ENCODE measurements around the gene EDC4.

EDC4 gene

GRCh38 chr16:67878232-67878631 is 5.4 kb downstream of the EDC4 start:
- DNase-seq (ENCODE audit: low read depth in 3 of 3) = no peak

- no peak for DNase-seq (ENCODE audit: low read depth in 3 of 3)
These were observed 6.0 kb downstream of the EDC4 start for GRCh38 chr16:67878846-67879245.

- no peak for DNase-seq (ENCODE audit: low read depth in 3 of 3)
These were observed 6.6 kb downstream of the EDC4 start for GRCh38 chr16:67879462-67879861.

- DNase-seq (ENCODE audit: low read depth in 3 of 3) = no peak
These were observed 7.1 kb downstream of the EDC4 start for GRCh38 chr16:67879936-67880335.

- DNase-seq (ENCODE audit: low read depth in 3 of 3) = no peak
These were observed 7.7 kb downstream of the EDC4 start for GRCh38 chr16:67880584-67880983.

- DNase-seq (ENCODE audit: low read depth in 3 of 3) = no peak
These were observed 8.8 kb downstream of the EDC4 start for GRCh38 chr16:67881621-67882161.

- DNase-seq (ENCODE audit: low read depth in 3 of 3) = no peak
These were observed 9.7 kb downstream of the EDC4 start for GRCh38 chr16:67882374-67883145.

GRCh38 chr16:67883146-67883871 is 10.5 kb downstream of the EDC4 start:
- no peak for DNase-seq (ENCODE audit: low read depth in 3 of 3)

- peak; percentile 49 to 67 (median 56) for DNase-seq (ENCODE audit: low read depth in 3 of 3)
These were observed 11.0 kb downstream of the EDC4 start for GRCh38 chr16:67883872-67884261.

GRCh38 chr16:67884684-67885083 is 11.8 kb downstream of the EDC4 start, which contains the start of gene NRN1L:
Gene NRN1L, plus strand, starts transcription at chr16:67884885. Its CDS starts 19 bp downstream, at chr16:67884904.
- DNase-seq (ENCODE audit: low read depth in 3 of 3) = no peak

GRCh38 chr16:67885545-67885944 is 12.7 kb downstream of the EDC4 start:
- no peak for DNase-seq (ENCODE audit: low read depth in 3 of 3)

GRCh38 chr16:67885976-67886375 is 13.1 kb downstream of the EDC4 start:
- no peak for DNase-seq (ENCODE audit: low read depth in 3 of 3)

- DNase-seq (ENCODE audit: low read depth in 3 of 3) = no peak
These were observed 13.5 kb downstream of the EDC4 start for GRCh38 chr16:67886387-67886786.

GRCh38 chr16:67888331-67888730 is 15.5 kb downstream of the EDC4 start:
- no peak for DNase-seq (ENCODE audit: low read depth in 3 of 3)

- DNase-seq (ENCODE audit: low read depth in 3 of 3) = no peak
These were observed 19.5 kb downstream of the EDC4 start for GRCh38 chr16:67892375-67892774.

- DNase-seq (ENCODE audit: low read depth in 3 of 3) = peak; percentile 89 to 95 (median 92)
These were observed 20.3 kb downstream of the EDC4 start, which contains the start of gene PSKH1 for GRCh38 chr16:67892899-67893742. Gene PSKH1, plus strand, starts transcription at chr16:67893254. Its CDS starts 15,496 bp downstream, at chr16:67908750.

- DNase-seq (ENCODE audit: low read depth in 3 of 3) = no peak
These were observed 21.0 kb downstream of the EDC4 start for GRCh38 chr16:67893743-67894399.

- DNase-seq (ENCODE audit: low read depth in 3 of 3) = no peak
These were observed 24.4 kb downstream of the EDC4 start for GRCh38 chr16:67897231-67897630.

- no peak for DNase-seq (ENCODE audit: low read depth in 3 of 3)
These were observed 28.9 kb downstream of the EDC4 start for GRCh38 chr16:67901734-67902133.

- no peak for DNase-seq (ENCODE audit: low read depth in 3 of 3)
These were observed 30.0 kb downstream of the EDC4 start for GRCh38 chr16:67902831-67903230.

All from stimulated activated CD4-positive, alpha-beta T cell treated with anti-CD3 and anti-CD28 coated beads, TNF-alpha, amount 100 ng/mL, for 24 hours (primary cell).